ENCODE measurements around the gene RWDD2A.
"Not testable (repeated sequence)": the region's sequence is repeated elsewhere in the genome, so short reads cannot be mapped to it uniquely, and the experiment has no call there.

Gene RWDD2A

DNA sequence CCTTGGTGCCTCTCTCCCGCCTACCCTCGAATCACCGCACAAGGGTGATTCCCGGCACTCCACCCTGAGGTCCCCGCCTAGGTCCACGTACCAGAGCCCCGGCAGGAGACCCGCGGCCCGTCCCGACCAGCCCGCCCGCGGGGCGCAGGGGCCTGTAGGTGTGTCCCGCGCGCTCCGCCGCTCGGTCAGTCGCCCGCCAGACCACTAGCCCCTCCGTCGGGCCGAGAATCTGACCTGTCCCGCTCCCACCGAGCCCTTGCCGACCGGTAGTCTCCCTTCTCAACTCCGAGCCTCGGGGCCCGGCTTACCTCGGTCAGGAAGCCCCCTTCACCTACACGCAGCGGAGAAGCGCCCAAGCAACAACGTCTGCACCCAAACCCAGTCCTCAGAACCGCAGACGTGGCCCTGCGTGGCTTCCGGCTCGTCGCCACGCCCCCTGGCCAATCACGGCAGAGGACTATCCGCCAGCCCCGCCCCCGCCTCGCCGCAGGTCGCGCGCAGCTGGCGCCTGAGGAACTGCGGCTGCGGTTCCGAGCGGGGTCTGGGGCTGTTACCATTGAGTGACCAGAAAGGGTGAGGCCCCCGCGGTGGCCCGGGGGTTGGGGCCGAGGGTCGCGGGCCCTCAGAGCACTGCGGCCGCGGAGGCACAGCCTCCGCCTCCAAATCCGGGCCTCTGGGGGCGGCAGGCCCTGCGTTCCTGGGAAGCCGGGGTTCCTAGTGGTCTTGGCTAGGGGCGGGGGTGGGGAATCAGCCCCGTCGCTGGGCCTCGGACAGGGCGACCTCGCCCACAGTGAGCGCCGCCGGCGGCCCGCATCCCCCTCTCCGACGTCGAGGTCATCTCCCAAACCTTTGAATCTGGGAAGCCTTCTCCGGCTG is at the start of gene RWDD2A, which contains the start of gene PGM3:
Gene RWDD2A, plus strand, starts transcription at position 487 of the 876 bp plus-strand sequence. CDS start 1,095 bp downstream, outside the sequence.
Gene PGM3, minus strand, starts transcription at position 395 of the 876 bp plus-strand sequence. CDS start 2,253 bp downstream, outside the sequence.
- no peak for DNase-seq

DNA sequence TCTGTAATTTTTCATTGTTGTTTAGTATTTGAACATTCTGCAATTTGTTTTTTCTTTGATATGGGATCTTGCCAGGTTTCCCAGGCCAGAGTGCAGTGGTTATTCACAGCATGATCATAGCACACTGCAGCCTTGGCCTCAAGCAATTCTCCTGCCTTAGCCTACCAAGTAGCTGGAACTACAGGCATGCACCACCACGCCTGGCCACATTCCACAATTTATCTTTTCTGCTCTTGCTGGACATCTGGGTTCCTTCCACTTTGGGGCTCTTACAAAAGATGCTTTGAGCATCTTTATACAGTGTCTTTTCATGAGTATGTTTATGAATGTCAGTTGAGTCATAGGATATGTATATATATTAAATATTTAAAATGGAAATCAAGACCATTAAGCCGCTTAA is 42.0 kb upstream of the RWDD2A start:
- no peak for DNase-seq

DNA sequence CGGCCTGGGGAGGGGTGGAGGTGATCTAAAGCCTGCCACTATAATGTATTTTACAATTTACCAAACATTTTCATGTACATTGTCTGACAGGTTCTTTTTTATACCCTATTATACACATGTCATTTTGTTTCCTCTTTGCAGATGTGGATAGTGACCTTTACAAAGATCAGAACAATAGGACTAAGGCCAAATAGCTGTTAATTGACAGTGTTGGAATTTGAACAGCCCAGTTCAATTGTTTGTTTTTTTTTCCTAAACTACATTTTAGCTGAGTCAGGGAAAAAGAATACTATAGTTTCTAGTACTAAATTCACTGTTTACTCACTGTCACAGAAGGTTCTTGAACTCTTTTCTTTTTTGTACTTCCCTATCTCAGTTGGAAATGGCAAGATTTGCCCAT is 40.2 kb upstream of the RWDD2A start:
- no peak for DNase-seq

DNA sequence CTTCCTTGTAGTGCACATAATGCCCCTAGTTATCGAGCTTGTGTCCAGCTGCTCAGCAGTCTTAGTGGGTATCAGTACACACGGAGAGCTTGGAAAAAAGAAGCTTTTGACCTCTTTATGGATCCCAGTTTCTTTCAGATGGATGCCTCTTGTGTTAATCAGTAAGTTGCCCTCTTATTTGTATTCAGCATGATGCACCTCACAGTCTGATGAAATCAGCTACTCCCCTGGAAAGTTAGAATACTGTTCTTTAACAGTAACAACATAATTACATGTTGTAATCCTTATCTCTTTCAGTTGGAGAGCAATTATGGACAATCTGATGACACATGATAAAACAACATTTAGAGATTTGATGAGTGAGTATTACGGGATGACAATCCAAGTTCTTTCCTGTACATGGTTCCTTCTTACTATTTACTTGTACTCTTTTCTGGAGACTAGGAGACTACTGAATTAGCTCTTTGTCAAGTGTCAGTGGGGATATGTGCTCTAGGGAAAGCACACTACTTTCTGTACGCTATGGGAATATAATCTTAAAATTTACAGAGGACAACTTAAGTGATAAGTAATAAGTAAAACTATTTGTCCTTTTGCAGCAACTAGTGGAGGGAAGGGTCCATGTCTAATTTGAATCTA is 39.2 kb upstream of the RWDD2A start:
- no peak for DNase-seq

DNA sequence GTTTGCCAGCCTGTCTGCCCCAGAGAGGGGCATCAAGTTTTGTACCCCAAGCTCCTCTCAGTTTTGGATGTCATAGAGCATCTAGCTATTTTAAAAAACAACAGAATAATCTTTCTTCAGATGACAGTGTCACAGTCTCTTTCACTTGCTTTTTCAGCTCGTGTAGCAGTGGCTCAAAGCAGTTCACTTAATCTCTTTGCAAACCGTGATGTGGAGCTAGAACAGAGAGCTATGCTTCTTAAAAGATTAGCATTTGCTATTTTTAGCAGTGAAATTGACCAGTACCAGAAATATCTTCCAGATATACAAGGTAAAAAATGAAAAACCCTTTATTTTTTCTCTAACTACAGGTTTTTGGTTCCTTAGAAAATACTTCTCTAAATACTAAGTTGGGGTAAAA is 37.4 kb upstream of the RWDD2A start:
- no peak for DNase-seq

DNA sequence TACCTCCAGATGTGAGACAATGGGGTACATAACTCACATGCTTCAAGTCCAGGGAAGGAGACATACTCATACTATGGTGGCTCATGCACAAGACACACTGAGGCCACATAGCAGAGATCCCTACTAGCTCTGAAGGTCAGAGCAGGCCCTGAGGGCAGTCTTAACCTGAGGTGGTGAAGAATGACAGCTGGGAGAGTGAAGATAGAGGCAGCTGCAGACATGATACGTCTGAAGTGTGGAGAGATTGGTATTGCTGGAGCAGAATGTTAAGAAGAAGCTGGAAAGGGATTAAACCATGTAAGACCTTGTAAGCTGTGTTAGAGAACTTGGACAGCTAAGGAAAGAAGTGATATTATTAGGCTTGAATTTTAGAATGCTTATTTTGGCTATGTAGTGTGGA is 33.0 kb upstream of the RWDD2A start:
- DNase-seq = no peak

DNA sequence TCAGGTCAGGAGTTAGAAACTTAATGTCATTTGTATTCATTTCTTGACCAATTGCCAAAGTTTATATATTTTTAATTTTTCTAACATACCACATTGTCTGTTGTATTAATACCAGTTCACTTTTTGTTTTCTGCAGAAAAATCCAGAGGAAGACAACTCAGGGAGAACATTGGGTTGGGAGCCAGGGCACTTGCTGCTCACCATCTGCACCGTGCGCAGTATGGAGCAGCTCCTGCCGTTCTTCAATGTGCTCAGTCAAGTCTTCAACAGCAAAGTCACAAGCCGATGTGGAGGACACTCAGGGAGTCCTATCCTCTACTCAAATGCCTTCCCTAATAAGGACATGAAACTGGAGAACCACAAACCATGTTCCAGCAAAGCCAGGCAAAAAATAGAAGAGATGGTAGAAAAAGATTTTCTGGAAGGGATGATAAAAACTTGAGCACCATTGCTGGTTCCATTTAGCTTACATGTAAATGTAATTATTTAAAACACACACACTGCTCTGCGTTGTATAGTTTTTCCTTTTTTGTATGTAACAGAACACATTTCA is 25.4 kb upstream of the RWDD2A start:
- DNase-seq = no peak

DNA sequence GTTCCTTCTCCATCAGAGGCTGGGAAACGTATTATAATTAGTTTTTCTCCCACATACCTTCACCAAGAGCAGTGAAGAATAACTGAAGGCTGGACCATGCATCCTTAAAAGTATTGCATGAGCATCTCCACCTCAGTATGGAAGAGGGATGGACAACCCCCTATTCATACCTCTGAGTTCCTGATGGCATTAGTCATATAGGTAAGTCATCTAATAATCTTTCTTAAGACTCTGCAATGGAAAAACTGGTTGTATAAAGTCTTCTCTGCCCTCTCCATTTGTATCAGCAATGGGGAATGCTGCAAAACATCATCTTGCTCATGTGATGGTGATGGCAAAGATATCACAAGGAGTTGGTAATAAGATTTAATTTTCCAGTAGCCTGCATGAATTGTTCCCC is 24.6 kb upstream of the RWDD2A start:
- no peak for DNase-seq

DNA sequence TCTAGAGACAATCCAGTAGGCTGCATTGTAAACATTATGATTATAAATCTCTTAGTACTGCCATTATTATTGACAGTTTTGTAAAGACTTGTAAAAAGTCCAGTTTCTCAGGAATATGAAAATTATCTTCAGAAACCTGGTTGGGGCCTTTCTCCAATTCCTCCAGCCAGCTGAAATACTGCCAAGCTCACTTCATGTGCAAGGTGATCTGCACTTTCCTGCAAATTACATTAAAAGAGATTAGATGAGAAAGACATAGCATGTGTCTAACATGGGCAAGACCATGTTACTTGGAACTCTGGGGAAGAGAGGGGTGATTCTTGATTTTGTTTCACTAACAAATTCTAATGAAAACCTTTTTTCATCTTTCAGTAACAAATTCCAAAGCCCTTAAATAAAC is 24.1 kb upstream of the RWDD2A start:
- DNase-seq = no peak

DNA sequence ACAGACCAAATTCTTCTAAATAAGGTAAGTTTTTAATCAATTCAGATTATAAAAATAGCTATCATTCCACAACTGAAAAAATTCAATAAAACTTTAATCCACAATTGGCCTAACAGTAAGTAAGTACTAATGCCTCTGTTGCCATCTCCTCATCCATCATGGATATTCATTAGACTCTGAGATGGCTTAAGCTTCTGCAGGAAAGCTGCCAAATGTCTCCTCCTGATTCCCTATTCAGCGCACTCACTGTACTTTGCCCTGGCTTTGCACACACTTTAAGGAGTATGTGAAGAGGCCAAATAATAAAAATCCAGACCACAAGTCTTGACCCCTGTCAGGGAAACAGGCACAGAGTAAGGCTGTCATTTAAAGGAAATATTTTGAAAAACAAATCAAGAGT is 23.6 kb upstream of the RWDD2A start:
- no peak for DNase-seq

DNA sequence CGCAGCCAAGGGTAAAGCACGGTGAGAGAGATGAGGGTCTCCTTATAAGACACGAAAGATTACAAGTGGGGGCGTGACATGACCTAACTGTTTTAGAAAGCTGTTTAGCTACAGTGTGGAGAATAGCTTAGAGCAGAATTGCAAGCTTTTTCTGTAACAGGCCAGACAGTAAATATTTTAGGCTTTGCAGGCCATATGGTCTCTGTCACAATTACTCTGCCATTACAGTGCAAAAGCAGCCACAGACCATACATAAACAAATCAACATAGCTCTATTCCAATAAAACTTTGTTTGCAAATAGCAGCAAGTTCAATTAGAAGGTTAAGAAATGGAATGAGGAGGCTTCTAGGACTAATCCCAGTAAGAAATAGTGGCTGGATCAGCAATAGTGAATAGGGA is 16.9 kb upstream of the RWDD2A start:
- no peak for DNase-seq

DNA sequence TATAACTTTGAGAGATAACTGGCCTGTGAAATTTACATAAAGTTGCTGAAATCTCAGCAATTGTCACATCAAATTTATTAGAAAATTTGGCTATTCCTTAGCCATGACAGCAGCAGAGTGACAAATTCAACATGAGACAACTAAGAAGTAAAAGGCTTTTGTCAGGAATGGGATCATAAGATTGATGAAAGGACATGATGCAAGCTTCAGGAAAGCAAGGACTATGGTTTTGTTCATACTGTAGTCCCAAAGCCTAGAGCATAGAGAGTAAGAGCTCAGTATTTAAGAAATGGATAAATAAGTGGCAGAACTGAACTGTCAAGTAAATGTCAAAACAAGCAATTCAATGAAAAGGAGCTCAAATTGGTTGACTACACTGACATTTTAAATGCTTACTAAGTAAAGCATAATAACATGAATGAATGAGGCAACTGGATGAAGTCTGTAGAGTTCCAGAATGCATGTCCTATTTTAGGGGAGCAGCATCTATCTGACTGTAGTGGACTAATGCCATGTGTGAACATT is 12.7 kb upstream of the RWDD2A start:
- DNase-seq = no peak

DNA sequence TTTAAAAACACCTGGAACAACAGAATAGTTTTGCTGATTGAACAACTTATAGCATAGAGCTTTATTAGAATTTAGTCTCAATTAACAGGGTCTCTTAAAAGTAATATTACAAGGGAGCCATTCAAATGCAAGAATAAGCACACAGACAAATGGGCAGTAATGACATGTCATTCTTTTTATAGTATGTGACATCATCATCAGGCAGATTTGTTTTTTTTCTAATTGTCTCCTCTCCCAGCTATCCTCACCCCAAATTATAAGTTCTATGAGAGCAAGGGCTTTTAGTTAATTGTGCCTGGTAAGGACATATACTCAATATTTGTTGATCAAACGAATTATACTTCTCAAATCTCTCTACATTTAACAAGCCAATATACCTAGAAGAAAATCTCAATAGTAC is 11.0 kb upstream of the RWDD2A start:
- no peak for DNase-seq

DNA sequence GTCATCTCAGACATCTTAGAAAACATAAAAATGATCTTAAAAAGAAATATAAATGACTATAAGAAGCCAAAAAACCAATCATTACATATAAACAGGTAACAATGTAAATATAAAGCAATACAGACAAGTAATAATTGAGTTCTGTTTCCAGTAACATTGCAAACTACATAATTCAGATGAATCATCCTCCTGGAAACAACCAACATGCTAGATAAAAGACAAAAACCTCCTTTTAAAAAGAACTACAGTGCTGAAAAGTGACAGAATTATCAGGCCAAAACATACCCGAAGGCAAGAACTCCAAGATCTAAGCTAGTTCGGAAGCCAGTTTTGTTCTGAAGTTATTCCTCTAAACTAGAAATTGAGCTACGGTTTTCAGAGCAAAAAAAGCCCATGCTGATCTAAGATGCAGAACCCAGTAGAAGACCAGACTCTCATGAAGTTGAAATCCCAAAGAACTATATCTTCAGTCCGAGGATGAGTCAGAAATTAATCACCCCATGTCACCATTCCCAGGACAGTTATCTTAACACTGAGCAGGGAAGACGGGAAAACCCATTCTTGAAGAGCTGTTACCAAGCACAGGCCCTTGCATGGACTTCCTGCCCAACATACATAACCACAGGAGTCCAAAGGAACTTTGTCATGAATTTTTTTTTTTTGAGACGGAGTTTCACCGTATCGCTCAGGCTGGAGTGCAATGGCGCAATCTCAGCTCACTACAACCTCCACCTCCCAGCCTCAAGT is 9.9 kb upstream of the RWDD2A start:
- no peak for DNase-seq

DNA sequence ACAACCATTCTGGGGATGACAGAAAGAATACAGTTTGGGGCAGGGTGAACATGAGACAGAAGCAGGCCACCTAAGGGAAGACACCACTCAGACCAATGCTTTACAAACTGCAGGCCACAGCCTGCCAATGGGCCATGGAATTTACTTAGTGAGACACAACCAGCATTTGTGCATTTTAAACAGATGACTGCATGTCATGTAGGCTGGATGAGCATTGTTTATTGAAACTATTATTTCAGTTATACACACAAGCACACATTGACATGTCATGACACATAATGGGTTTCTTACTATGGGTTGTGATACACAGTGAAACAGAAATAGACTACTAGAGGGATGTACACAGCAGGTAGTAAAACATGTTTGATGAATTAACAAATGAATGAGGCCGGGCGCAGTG is 8.1 kb upstream of the RWDD2A start:
- no peak for DNase-seq

DNA sequence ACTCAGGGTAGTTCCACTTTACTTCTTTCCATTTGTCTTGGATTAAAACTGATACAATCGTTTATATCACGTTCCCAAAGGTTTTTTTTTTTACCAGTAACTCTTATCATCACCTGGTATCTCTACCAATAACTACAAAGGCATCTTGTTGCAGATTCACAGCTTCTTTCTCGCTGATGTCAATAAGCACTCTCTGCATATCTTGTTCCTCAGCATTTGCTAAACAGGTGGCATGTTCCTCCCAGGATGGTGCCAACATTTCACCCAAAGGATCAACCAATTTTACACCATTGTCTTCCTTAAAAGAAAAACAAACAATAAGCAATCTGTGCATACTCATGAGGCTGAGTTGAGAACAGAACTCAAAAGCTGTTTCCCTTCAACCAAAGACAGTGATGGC is 4.7 kb upstream of the RWDD2A start:
- no peak for DNase-seq

DNA sequence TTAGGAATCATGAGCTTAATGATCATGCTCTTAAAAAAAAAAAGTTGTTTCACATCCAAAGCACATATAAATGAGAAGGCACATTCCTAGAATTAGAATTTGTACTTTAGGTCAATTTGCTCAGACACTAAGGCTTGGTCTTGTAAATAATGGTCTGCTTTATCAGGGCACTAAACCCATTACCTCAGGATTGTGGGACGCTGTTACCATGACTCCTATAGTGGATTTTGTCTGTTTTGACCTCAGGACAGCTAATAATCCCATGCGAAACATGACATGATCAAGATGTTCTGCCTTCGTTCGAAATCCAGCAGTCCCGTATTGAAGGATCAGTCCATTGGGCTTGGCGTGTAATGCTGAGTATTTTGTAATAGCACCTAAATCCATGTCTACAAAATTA is 2.5 kb upstream of the RWDD2A start:
- no peak for DNase-seq

DNA sequence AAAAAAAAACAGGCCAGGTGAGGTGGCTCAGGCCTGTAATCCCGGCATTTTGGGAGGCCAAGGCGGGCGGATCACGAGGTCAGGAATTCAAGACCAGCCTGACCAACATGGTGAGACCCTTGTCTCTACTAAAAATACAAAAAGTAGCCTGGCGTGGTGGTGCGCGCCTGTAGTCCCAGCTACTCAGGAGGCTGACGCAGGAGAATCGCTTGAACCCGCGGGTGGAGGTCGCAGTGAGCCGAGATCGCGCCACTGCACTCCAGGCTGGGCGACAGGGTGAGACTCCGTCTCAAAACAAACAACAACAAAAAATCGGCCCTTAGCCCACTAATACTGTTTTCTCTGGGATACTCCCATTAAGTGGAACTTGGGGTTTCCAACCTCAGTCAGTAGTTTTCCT is 1.2 kb upstream of the RWDD2A start:
- not testable (repeated sequence) for DNase-seq

DNA sequence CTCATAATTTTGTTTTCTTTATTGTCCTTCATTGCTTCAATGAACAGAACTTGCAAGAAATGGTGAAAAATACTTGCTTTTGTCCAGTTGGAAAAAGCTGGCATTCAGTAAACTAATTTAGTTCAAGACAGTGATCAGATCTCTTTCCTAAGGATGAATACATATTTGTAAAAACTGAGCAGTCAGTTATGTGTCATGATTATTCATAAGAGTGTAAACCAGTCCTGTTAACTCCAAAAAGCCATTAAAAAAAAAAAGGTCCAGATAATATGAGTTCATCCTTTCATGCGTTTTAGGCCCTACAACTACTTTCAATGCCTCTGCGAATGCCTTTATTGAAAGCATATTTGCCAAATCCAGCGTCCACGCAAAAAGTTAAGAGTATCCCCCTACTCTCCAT is 701 bp upstream of the RWDD2A start:
- DNase-seq = no peak

DNA sequence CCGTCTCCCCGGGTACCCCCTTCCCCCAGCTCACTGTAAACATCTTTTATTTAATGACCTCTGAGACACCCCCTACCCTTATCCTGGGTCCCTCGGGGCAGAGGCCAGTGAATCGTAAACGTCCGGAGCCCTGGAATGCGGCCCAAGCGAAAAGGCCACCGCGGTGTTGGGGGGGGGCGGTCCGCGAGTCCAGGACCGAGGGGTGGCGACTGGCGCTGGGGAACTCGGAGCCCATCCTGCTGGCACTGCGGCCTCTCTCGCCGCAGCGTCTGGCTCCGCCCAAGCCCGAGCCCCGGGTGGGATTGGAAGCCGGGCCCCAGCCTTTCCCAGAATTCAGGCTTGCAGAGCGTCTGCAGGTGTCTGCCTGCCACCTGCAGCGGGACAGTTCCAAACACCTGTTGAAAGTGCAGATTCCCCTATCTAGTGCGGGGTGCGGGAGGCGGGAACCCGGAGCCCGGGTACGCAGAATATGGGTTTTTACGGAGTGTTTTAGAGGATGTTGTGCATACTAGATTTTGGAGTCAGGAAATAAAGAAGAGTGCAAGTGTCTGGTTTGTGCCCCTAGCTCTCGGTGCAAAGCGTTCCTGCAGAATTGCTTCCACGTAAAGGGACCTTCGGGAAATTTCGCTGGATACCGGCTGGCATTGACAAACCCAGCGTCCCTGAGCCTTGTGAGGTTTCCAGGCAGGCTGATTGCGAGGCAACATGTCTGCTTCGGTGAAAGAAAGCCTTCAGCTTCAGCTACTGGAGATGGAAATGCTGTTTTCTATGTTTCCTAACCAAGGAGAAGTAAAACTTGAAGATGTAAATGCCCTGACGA is 800 bp downstream of the RWDD2A start:
- DNase-seq = no peak

DNA sequence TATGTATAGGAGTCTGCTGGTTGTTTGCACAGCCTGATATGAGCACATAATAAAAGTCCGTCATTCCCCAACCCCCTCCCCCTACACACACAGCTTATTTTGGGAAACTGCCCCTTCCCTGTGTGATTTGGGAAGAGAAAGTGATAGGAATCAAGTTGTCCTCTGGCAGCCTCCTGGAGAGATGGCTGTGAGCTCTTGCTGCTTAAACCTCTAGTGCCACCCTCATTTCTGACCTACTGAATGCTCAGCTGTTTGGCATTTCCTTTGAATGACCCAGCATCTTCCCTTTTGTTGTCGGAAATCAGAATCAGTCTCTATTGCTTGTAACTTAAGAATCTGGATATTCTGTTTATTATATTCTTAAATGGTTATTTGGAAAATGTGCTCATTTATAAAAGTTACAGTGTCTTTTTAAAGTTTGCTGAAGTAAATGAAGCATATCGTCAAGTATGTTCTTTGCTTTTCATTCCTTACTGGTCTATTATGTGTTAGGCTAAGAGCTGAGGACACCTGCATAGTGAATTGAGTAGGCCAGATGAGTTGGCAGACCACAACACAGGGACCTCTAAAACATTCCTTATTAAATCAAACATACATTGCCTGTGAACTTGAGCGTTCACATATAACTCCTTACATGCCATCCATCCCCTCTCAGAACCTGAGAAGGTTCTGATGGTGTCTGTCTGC is 5.5 kb downstream of the RWDD2A start:
- DNase-seq = no peak

Data from NCI-H1417 treated with DMSO at 0.1 percent for 48 hours (cell line).